GM19372 (cell line): Measurements from ENCODE around the gene FAM124A.

Experiments
- ATAC-seq: cut with Tn5 transposase; IDR thresholded peaks from one replicate; pipeline ENCODE4 v1.9.1; 2021; ENCODE audit warnings: mild to moderate bottlenecking, low read depth, moderate library complexity; ENCODE audit not compliant: unreplicated experiment

FAM124A gene

GRCh38 chr13:51240178-51240577 lies 18.0 kb downstream of the FAM124A start:
- ATAC-seq = no peak

- ATAC-seq = no peak
These were observed 18.8 kb downstream of the FAM124A start for GRCh38 chr13:51240958-51241357.

DNA sequence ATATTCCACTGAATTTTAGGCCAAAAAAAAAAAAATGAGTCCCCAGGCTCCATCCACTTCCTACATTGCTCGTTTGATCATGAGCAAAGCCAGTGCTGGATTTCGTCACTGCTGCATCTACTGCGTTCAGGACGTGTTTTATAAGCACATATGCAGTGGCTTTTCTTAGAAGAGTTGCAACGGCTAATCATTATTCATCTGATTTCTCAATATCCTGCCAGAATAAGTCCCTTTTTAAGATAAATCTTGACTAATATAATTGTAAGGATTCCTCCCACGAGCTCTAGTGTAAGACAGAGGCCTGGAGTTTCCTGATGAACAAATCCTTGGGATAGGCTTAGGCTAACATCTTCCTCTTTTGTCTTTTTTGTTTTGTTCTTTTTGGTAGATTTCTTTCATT lies 19.5 kb downstream of the FAM124A start:
- ATAC-seq = no peak

DNA sequence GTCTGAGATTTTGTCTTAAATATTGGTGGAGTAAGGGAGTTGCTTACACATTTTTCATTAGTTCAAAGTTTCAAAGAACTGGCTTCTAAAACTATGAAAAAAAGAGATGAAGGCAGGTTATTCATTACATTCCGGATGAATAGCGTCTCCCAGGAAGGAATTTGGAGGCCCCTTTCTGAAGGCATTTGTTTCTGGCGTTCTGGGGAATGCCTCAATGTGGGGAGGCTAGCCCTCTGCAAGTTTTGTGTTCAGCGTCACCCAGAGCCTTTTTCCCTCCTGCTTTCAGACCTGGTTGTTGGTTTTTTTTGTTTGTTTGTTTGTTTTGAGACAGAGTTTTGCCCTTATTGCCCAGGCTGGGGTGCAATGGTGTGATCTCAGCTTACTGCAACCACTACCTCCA lies 21.0 kb downstream of the FAM124A start:
- ATAC-seq = no peak

- no peak for ATAC-seq
These were observed 21.6 kb downstream of the FAM124A start for GRCh38 chr13:51243832-51244231.

DNA sequence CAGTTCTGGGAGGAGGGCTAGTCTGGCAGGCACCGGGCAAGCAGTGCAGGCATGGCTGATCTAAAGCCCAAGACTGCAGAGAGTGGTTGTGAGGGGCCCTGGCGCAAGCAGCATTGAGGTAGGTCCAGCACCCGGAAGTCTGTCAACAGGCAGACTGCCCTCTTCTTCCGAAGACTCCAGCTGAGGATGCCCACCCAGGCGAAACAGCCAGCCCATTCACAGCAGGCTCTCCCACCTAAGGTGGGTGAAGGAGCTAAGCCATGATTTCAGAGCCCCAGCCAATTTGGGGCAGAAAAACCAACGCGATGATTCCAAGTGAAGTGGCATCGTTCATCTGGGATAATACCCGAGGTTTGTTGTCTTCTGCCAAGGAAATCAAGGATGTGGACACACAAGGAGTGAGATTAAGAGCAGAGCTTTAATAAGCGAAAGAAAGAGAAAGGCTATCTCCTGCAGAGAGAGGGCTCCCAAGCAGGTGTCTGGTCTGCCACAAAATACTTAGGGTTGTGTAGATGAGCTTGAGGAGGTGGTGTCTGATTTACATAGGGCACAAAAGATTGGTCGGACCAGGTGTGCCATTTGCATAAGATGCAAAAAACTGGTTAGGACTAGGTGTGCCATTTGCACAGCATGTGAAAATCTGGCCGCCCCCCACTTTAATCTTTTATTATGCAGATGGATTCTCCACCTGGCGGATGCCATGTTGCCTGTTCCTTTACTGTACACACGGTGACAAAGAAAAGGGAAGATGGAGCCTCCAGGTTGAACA lies 22.6 kb downstream of the FAM124A start:
- no peak for ATAC-seq

DNA sequence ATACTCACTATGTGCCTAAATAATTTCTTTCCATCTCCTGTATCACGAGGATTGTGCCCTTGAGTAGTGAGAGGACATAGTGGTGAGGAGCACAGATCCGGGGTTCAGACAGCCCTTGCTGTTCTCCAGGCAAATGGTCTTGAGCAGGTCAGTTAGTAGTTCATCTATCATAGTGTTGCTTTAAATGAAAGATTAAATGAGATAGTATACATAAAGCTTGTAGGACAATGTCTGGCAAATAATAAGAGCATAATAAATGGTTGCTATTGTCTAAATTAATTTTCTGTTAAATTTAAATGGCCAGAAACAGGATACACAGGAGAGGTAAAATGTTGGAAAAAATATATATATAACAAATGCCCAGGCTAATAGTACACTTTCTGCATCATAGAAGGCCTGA lies 23.4 kb downstream of the FAM124A start:
- no peak for ATAC-seq

GRCh38 chr13:51246025-51246417 lies 23.8 kb downstream of the FAM124A start:
- ATAC-seq = no peak

DNA sequence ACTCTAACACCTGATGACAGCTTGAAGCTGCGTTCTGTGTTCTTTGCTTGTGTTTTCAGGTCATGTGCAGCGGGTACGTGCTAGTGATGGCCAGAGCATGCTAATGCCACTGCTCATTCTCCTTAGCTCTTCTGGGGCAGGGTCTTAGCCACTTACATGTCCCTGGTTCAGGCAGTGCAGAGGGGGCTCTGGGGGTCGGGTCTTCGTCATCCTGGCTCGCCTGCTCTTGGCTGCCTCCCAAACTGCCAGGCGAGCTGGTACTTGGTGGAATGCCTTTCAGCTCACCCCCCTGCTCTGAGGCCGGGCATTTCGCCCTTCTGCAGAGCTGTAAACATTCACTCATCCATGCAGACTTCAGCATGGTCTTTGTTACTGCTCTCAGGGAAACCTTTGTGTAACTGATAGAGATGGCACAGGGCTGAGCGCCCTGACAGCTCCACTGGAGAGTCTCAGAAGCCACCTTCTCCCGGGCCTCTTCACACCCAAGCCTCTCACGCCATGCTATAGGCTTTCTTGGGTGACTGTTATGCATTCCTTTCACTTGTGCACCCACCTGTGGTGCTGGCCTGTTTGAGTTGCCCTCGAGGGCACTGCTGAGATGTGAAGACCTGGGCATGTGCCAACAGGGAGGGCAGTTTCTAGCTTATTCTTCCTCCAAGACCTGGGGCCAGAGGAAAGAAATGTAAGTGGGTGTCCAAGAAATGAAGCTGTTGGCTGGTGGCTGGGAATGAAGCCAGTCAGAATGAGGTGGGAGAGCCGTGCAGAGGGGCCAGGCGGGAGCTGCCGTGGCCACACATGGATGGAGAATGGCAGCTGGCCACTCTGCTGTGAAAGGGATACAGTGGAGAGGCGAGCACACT lies 24.4 kb downstream of the FAM124A start:
- ATAC-seq = no peak

GRCh38 chr13:51249255-51249654 lies 27.1 kb downstream of the FAM124A start:
- no peak for ATAC-seq

GRCh38 chr13:51249770-51250741 lies 27.9 kb downstream of the FAM124A start:
- ATAC-seq = no peak

DNA sequence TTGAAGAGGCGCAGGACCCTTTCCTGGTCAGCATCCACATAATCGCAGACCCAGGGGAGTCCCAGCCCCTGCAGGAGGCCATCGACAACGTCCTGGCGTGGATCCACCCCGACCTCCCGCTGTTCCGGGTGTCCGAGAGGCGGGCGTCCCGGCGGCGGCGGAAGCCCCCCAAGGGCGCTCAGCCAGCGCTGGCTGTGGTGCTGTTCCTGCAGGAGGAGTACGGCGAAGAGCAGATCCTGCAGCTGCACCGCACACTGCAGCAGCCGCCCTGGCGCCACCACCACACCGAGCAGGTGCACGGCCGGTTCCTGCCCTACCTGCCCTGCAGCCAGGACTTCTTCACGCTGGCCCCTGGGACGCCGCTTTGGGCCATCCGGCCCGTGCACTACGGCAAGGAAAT lies 29.3 kb downstream of the FAM124A start:
- no peak for ATAC-seq

GRCh38 chr13:51252954-51253532 lies 30.8 kb downstream of the FAM124A start:
- no peak for ATAC-seq

GRCh38 chr13:51255556-51255955 lies 33.4 kb downstream of the FAM124A start:
- ATAC-seq = no peak

GRCh38 chr13:51257187-51257586 lies 35.0 kb downstream of the FAM124A start:
- no peak for ATAC-seq

DNA sequence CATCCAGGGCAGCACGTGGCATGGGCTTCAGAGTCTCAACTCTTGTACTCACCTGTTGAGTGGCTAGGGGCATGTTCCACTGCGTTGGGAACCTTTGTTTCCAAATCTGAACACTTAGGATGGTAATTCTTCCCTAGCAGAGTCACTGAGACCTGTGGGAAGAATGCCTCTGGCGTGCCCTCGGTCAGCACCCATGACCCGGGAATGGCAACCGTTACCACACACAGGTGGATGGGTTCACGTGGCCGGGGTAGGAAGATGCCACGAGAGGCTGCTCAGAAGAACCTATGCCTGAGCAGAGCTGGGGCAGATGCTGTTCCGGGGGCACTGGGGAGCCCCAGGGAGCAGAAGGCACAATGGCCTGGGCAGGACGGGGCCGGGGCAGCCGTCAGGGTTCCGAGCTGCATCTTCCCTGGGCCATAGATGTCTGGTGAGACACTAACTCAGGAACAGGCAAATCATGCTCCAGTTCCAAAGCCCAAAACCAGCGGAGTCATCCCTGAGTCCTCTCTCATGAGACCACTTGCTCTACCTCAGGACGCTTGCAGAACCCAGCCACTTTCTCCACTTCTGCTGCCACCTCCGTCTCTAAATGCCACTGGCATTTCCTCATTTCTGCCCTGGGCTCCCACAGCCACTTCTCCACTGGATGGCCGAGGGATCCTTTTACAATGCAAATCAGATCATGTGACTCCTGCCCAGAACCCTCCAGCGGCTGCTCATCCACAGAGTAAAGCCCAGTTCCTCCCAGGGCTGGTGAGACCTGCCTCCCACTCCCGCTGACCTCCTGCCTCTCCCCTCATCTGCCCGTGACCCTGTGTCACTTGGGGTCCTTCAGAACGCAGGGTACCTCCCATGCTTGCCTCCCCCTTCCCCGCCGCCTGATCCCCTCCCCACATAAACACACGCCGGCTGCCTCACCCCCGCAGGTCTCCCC lies 36.7 kb downstream of the FAM124A start:
- ATAC-seq = no peak

- no peak for ATAC-seq
These were observed 38.0 kb downstream of the FAM124A start for GRCh38 chr13:51260154-51260553.

DNA sequence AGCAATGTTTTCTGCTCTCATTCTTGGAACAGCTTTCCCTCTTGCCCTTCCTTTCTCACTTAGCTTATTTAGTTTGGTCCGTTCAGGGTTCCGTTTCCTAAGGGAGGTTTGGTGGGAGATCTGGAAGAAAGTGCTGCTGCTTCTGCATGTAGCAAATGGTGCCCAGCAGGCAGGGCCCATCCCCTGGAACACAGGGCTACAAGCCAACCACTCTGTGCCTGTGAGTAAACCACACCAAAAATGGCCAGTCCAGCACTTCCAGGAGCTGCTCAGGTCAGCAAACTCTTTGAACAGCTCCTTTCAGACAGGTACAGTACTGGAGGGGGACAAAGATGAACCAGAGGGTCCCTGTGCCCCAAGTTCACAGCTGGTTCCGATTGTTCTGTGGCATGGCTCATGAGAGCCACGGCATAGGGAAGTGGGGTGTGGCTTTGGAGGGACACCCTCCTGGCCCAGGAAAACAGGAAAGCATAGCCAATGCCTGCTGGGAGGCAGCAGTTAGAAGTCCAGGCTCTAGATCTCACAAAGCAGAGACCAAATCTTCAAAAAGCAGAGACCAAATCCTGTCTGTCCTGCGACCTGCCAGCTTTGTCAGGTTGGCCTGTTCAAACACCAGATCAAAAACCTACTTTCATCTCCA lies 39.5 kb downstream of the FAM124A start:
- ATAC-seq = no peak
